GM18498 (cell line): ENCODE results near the gene ERN2.
"Not testable (repeated sequence)": the region's sequence is repeated elsewhere in the genome, so short reads cannot be mapped to it uniquely, and the experiment has no call there.

ENCODE experiments used
- ATAC-seq: cut with Tn5 transposase; IDR thresholded peaks from one replicate; pipeline ENCODE4 v1.9.1; 2021; ENCODE audit warnings: mild to moderate bottlenecking, moderate library complexity; ENCODE audit not compliant: unreplicated experiment

Gene ERN2

DNA sequence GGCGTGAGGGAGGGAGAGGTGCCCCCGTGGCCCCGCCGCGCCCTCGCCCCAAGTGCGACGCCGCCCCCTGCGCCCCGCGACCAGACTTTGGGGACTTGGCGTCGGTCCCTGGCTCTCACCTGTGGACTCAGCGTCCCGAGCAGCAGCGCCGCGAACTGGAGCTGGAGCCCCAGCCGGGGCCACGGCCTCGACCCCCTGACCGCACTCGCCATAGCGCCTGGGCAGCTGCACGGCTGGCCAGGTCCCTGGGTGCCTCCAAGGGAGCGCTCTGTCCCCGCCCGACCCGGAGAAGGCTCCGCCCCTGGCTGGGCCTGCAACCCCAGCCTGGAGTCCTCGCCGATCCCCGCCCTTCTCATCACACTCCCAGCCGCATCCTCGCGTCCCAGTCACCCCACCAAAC, at the start of gene ERN2:
TSS of gene ERN2 (minus strand) at position 247 of the 400 bp plus-strand sequence. CDS start at position 212, 35 bp downstream.
- no peak for ATAC-seq

DNA sequence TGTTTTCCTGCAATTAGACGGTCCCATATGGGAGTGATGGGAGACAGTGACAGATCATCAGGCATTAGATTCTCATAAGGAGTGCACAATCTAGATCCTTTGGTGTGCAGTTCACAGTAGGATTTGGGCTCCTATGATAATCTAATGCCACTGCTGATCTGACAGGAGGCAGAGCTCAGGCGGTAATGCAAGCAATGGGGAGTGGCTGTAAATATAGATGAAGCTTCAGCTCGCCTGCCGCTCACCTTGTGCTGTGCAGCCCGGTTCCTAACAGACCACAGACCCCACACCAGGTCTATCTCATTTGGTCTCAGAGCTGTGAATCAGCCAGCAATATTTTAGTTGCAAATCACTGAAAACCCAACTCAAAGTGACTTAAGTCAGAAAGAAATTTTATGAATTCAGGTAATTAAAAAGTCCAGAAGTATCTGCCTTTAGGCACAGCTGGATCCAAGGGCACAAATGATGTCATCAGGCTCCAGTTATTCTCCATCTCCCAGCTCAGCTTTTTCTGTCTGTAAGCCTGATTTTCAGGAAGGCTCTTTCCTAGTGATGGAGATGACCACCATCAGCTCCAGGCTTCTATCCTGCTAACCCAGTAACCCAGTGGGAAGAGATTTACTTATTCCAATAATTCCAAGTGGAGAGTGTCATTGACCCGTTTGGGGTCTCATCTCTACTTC, 45.1 kb upstream of the ERN2 start:
- no peak for ATAC-seq

DNA sequence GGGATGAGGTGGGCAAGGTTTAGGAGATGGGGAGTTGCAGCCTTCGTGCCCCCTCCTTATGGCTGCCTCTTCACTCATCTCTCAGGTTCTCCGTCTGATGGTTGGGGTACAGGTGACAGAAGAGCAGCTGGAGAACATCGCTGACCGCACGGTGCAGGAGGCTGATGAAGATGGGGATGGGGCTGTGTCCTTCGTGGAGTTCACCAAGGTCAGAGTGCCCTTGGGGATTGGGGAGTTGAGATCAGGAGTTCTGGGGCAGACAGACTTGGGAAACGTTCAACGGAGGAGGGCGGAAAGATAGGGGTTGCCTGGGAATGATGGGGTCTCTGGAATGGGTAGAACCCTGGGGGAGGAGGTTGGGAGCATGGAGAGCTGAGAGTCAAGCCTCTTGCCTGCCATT, 44.1 kb upstream of the ERN2 start:
- ATAC-seq, result no peak

DNA sequence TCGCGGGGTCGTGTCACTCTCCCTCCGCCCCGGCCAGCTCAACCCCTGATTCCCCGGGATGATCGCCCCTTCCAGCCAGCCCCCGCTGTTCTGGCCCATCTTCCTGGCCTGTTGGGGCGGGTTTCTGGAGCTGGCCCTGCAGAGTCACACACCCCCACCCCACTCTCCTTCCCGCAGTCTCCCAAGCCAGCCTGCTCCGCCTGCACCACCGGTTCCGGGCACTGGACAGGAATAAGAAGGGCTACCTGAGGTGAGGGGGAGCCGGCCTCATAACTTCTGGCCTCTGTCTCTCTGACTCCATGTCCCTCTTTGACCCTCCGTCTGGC, 42.4 kb upstream of the ERN2 start:
- ATAC-seq, result no peak

DNA sequence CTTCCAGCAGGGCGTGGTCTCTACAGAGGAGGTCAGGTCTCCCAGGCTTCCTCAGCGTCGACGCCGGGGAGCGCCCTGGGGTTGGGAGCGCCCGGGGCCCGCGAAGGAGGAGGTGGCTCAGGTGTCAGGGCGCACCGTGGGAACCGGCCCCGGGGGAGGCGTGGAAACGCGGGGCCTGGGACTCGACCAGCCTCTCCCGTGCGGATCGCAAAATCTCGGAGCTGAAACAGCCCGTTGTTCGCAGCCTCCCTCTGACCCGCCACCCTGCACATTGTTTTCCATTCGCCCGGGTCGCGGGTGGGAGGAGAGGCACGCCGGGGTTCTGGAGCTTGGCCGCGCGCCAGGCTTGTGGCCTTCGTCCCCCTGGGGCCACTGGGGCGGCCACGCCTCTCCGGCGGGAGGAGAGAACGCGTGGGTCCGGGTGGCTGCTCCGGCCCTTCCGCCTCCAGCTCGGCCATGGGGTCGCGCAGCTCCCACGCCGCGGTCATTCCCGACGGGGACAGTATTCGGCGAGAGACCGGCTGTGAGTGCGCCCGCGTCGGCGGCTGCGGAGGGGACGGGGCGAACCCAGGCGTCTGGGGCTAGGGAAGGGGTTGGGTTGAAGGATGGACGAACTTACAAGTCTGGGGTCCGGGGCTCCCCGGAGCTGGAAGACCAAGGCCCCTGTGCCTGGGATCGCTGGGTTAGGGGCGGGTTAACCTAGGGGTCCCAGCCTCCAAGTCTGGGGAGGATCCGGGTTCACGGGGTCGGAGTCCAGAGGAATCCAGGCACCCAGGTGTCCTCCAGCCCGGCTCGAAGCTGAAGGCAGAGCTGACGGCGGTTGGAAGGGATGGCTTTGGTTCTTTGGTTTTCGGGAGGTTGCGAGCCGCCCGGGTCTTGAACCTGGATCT, 41.8 kb upstream of the ERN2 start, which contains the start of gene CHP2:
TSS of gene CHP2 (plus strand) at position 433 of the 890 bp plus-strand sequence. CDS start at position 457, 24 bp downstream.
- ATAC-seq, result no peak

DNA sequence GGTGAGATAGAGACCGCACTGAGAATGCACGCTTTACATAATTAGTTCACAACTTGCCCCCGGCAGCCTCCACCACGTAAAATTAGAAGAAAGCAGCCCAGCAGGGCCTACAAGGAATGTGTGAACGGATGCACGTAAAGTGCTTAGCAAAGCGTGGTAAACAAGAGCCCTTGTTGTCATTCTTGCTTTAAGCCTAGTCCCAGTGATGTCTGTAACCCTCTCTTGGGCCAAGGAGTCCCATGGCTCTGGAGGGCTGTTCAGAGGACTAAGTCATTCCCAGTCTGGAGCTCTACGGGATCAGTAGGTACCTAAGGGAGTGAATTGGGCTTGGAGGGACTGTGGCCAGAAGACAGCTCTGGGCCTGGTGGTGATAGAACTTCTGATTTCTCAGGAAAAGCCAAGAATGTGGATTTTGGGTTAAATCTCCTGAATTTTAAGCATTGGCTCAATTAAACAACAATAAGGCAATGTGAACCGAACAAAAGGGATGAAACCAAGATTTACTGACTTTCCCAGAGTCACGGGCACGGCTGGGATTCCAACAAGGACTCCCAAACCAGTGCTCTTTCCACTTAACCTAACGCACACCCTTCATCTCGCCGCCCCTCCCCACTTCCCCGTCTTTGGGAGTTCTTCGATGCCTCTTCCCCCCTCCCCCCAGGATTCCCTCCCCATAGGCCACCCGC, 41.0 kb upstream of the ERN2 start:
- ATAC-seq, result no peak

DNA sequence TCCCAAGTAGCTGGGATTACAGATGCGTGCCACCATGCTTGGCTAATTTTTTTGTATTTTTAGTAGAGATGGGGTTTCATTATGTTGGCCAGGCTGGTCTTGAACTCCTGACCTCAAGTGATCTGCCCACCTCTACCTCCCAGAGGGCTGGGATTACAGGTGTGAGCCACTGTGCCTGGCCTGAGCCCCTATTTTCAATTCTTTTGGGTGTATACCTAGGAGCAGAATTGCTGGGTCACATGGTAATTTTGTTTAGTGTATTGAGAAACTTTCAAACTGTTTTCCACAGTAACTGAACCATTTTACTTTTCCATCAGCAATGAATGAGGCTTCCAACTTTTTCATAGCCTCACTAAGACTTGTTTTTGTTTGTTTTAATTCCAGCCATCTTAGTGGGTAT, 38.0 kb upstream of the ERN2 start:
- ATAC-seq, result not testable (repeated sequence)

DNA sequence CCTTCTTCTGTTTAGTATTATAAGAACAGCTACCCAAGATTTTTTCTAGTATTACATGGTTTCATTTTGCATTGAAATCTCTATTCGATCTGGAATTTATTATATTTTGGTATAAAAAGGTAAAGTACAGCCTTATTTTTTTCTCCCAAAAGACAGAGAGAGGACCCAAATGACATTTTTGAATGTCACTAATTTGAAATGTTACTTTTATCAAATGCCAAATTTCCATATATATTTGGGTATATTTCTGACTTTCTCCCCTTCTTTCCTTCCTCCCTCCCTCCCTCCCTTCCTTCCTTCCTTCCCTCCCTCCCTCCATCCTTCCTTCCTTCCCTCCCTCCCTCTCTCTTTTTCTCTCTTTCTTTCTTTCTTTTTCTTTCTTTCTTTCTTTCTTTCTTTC, 35.6 kb upstream of the ERN2 start:
- no peak for ATAC-seq

DNA sequence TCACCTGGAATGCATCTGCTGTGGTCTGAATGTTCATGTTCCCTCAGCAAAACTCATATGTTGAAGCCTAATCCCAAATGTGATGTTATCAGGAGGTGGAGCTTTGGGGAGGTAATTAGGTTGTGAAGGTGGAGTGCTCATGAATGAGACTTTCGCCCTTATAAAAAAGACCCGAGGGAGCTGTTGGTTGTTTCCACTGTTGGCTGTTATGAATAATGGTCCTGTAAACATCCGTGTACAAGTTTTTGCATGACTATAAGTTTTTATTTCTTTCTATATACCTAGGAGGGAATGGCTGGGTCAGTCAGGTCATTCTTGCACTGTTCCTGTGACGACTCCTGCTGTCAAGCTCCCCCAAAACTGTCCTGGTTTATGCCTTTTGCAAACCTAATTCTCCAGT, 32.2 kb upstream of the ERN2 start:
- ATAC-seq, result no peak

DNA sequence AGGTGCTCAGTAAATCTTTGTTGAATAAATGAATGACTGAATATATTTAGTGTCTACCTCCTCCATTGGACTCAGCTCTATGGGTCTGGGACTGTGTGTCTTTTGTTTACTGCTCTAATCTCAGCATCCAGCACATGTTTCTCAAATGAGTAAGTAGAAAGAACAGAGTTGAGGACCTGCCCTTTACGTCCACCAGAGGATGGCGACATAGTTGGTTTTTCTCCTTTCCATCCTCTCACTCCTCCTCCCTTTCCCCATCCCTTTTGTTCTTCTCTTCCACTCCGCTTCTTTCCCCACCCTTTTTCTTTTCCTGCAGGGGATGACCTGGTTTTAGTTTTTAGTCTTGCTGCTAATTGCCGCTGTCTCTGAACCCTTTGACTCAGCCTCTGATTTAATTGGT, 29.7 kb upstream of the ERN2 start:
- ATAC-seq, result no peak

DNA sequence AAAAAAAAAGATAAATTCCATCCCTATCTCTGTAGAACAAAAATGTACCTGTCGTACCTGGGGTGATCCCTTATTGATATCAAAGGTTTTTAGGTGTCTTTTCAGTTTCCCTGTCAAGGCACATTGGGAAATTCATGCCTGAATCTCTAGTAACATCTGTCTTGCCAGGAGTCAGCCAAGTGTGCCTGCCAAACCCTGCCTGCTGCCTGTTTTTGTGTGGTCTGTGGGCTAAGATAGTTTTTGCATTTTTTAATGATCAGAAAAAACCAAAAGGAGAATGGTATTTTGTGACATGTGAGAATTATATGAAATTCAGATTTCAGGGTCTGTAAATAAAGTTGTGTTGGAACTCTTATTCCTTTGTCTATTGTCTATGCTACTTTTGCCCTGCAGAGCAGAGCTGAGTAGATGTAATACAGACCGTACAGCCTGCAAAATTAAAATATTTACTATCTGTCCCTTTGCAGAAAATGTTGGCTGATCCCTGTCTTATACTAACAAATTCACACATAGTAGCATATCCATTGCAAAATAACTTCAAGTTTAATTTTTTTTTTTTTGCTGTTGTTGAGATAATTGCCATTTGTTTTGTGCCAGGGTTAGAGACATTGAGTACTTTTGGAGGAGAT, 28.8 kb upstream of the ERN2 start:
- ATAC-seq, result no peak

DNA sequence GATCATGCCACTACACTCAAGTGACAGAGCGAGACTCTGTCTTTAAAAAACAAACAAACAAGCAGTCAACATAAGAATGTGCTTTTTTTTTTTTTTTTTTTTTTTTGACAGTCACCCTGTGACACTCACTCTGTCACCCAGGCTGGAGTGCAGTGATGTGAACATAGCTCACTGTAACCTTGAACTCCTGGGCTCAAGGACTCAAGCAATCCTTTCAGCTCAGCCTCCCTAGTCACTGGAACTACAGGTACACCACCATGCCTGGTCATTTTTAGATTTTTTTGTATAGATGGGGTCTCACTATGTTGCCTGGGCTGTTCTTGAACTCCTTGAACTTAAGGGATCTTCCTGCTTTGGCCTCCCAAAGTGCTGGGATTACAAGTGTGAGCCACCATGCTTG, 26.5 kb upstream of the ERN2 start:
- ATAC-seq, result no peak

DNA sequence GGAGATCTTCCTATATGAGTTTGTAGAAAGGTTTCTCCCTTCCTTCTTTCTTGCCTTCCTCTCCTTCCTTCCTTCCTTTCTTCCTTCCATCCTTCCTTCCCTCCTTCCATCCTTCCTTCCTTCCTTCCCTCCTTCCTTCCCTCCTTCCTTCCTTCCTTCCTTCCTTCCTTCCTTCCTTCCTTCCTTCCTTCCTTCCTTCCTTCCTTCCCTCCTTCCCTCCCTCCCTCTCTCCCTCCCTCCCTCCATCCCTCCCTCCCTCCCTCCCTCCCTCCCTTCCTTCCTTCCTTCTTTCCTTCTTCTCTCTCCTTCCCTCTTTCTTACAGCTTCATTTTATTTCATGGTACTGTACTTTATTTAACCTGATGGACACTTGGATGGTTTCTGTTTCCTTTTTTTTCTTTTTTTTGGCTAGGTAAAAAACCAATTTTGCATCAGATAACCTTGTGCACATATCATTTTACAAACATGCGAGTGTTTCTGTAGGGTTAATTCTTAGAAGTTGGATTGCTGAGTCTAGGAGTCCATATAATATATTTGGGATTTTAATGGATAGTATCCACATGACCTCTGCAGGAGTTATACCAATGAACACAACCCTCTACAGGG, 24.5 kb upstream of the ERN2 start:
- not testable (repeated sequence) for ATAC-seq

DNA sequence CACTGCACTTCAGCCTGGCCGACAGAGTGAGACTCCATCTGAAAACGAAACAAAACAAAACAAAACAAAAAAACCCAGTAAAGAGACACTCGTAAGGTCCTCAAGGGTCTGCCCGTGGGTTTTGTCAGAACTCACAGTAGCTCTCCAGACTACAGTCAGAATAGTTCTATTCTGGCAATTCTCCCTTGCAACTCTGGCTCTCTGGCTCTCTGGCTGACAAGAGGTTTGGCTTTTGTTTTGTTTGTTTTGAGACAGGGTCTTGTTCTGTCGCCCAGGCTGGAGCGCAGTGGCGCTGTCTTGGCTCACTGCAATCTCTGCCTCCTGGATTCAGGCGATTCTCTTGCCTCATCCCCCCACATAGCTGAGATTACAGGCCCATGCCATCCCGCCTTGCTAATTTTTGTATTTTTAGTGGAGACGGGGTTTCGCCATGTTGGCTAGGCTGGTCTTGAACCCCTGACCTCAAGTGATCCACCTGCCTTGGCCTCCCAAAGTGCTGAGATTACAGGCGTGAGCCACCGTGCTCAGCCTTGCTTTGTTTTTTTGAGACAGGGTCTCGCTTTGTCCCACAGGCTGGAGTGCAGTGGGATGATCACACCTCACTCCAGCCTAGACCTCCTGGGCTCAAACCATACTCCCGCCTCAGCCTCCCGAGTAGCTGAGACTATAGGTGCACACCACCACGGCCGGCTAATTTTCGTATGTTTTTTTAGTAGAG, 21.3 kb upstream of the ERN2 start:
- no peak for ATAC-seq

DNA sequence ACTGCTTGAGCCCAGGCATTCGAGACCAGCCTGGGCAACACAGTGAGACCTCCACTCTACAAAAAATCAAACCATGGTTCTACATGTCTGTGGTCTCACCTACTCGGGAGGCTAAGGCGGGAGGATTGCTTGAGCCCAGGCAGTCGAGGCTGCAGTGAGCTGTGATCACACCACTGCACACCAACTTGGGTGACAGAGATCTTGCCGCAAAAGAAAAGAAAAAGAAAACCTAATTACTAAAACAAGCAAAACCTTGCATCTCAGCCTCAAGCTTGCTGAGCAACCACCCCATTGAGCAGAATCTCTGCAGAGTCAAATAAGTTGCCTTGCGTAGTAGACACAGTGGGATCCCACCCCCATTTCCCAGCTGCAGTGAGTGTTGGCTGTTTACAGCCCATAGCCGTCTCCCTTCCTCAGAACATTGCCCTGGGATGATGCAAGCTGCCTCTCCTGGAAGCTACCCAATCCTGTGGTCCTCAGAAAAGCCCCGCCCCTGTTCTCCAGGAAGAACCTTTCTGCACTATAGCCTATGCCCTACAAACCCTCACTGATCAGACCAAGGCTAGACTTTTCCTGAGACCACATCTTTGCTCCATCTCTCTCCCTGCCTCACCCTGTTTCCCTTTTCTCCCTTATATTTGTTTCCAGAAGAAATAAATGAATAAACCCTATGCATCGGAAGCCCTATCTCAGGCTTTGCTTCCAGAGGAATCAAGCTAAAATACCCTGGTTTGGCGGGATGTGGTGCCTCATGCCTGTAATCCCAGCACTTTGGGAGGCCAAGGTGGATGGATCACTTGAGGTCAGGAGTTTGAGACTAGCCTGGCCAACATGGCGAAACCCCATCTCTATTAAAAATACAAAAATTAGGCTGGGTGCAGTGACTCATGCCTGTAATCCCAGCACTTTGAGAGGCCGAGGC, 16.7 kb upstream of the ERN2 start:
- ATAC-seq, result no peak

DNA sequence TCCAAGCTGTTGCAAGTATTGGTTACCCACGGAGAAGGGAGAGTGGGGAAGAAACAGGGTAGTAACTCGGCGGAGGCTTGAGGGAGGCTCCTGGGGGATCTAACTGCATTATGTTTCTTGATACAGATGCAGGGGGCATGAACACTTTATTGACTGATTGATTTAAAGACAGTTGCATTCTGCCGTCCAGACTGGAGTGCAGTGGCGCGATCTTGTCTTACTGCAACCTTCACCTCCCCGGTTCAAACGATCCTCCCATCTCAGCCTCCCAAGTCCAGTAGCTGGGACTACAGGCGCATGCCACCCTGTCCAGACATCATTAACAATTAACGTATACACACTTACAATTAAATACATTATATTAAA, 15.1 kb upstream of the ERN2 start:
- ATAC-seq, result no peak

DNA sequence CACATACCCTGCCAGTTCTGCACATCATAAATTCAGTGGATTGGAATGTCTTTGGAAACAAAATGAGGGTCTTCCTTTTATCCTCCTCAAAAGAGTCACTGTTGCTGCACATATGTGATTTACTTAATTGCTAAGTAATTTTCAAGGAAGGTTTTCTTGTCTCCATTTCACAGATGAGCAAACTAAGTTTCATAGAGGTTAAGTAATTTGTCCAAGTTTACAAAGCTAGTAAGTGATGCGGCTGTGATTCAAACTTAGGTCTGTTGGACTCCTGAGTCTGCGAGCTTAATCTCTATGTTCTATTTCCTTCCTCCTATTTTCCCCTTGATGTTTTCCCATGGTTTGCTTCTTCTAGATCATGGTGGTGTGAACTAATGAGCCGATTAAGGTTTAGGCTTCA, 13.7 kb upstream of the ERN2 start:
- ATAC-seq, result no peak

DNA sequence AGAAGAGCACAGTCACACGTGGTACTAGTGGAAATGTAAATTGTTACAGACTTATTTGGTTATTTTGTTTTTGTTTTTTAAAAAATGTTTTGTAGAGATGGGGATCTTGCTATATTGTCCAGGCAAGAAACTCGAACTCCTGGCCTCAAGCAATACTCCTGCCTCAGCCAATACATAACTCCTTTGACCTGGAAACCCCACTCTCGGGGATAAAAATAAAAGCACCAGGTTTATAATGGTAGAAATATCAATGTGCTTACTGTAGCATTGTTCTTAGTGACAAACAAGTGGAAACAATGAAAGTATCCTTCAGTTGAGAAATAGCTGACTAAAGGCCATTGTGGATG, 11.7 kb upstream of the ERN2 start:
- no peak for ATAC-seq

DNA sequence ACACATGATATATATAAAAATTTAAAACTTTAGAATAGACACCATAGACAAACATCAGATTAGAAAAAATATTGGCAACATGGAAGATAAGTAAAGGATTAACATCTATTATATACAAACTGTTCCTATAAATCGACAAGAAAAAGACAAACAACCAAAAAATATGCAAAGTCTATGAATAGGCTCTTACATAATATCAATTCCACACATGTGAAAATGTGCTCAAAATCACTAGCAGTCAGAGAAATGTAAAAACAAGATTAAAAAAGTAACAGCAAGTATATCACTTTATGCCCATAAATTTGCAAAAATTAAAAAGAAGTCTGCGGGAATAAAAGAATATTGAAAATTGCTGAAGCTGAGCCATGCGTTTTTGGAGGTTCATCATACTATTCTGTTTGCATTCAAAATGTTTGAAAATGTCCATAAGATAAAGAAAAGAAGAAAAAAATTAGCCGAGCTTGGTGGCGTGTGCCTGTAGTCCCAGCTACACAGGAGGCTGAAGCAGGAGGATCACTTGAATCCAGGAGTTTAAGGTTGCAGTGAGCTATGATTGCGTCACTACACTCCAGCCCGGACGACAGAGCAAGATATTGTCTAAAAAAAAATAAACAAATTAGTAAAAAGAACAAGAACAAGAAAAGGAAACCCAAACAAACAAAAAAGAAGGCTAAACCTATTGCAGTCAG, 11.2 kb upstream of the ERN2 start:
- no peak for ATAC-seq
